Measurements from ENCODE around the gene SCUBE2.

DNA sequence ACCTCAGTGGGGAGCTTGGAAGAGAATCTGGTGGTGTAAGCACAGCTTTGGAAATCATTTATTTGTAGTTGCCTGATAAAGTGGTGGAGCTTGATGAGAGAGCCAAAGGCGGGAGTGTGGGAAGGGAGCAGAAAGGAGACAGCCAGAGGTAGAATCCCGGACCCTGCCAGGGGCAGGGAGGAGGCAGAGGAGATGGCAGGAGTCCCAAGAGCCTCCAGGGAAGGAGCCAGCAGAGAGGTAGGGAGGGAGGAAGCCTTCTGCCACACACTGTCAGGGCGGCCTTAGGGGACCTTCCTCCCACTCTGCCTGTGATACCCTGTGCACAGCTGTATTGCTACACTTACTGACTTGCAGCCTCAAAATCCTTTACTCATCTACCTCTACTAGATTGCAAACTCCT lies 15.4 kb downstream of the SCUBE2 start:
- TF ChIP-seq, protein P1, sequence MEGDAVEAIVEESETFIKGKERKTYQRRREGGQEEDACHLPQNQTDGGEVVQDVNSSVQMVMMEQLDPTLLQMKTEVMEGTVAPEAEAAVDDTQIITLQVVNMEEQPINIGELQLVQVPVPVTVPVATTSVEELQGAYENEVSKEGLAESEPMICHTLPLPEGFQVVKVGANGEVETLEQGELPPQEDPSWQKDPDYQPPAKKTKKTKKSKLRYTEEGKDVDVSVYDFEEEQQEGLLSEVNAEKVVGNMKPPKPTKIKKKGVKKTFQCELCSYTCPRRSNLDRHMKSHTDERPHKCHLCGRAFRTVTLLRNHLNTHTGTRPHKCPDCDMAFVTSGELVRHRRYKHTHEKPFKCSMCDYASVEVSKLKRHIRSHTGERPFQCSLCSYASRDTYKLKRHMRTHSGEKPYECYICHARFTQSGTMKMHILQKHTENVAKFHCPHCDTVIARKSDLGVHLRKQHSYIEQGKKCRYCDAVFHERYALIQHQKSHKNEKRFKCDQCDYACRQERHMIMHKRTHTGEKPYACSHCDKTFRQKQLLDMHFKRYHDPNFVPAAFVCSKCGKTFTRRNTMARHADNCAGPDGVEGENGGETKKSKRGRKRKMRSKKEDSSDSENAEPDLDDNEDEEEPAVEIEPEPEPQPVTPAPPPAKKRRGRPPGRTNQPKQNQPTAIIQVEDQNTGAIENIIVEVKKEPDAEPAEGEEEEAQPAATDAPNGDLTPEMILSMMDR (conservative IDR thresholded peaks at IDR 0.05; ENCODE audit: low read depth, low read length) = no peak
- TF ChIP-seq EZH2 (IDR thresholded peaks at IDR 0.05; ENCODE audit: low read length, unreplicated experiment) (no peak), EZH2phosphoT487 (IDR thresholded peaks at IDR 0.05; ENCODE audit: borderline replicate concordance, low read length) (no peak)

Data from PC-3 (cell line).